ENCODE results near the gene LHFPL2. TPM values are rescaled to one million over a fixed set of nuclear protein-coding genes. Genes with fewer than 3 reads are reported as not detected.

The LHFPL2 gene
- total RNA-seq, 3 donors from 2014 or later, result 44.8 to 63.6 (median 50.2) TPM

GRCh38 chr5:78574131-78574673, 74.4 kb downstream of the LHFPL2 start:
- H3K4me3 ChIP-seq, result no peak overlapping the region
- ATAC-seq, result peak; percentile 64
- no peaks in the 10 kb centered on the region for H3K9me3 ChIP-seq
- intact Hi-C loops (cut with DNase I, micrococcal nuclease), result no loop called here
- no peaks in the 10 kb centered on the region for H3K36me3 ChIP-seq (ENCODE audit: low read depth)
- no peak for TF ChIP-seq CTCF (IDR thresholded peaks at IDR 0.05)
- no peaks in the 10 kb centered on the region for H3K4me1 ChIP-seq (ENCODE audit: low read depth)
- DNase-seq, result no peak

- H3K9me3 ChIP-seq, result no peaks in the 10 kb centered on the region
- no peak for TF ChIP-seq CTCF (IDR thresholded peaks at IDR 0.05)
- H3K36me3 ChIP-seq (ENCODE audit: low read depth), result no peaks in the 10 kb centered on the region
- intact Hi-C loops (cut with DNase I, micrococcal nuclease), result no loop called here
- ATAC-seq (no peak), DNase-seq (no peak)
- H3K4me3 ChIP-seq, result no peak overlapping the region
- H3K4me1 ChIP-seq (ENCODE audit: low read depth), result no peaks in the 10 kb centered on the region
Observed at GRCh38 chr5:78573318-78573717, 75.3 kb downstream of the LHFPL2 start.

GRCh38 chr5:78570646-78571045, 77.9 kb downstream of the LHFPL2 start:
- H3K36me3 ChIP-seq (ENCODE audit: low read depth), result no peaks in the 10 kb centered on the region
- ATAC-seq, result no peak
- H3K4me3 ChIP-seq, result no peak overlapping the region
- intact Hi-C loops (cut with DNase I, micrococcal nuclease), result no loop called here
- TF ChIP-seq CTCF (IDR thresholded peaks at IDR 0.05), result no peak
- DNase-seq, result no peak
- H3K9me3 ChIP-seq, result no peaks in the 10 kb centered on the region
- no peaks in the 10 kb centered on the region for H3K4me1 ChIP-seq (ENCODE audit: low read depth)

GRCh38 chr5:78569441-78569840, 79.1 kb downstream of the LHFPL2 start:
- Histone ChIP-seq H3K4me1 (ENCODE audit: low read depth) (no peaks in the 10 kb centered on the region), H3K9me3 (no peaks in the 10 kb centered on the region), H3K4me3 (no peak overlapping the region), H3K36me3 (ENCODE audit: low read depth) (no peaks in the 10 kb centered on the region)
- no peak for TF ChIP-seq CTCF (IDR thresholded peaks at IDR 0.05)
- intact Hi-C loops (cut with DNase I, micrococcal nuclease), result no loop called here
- DNase-seq (peak in 1 of 3 donors; percentile 36), ATAC-seq (no peak)

- Histone ChIP-seq H3K36me3 (ENCODE audit: low read depth) (no peaks in the 10 kb centered on the region), H3K4me3 (no peak overlapping the region), H3K4me1 (ENCODE audit: low read depth) (no peaks in the 10 kb centered on the region), H3K9me3 (no peaks in the 10 kb centered on the region)
- ATAC-seq (no peak), DNase-seq (no peak)
- no peak for TF ChIP-seq CTCF (IDR thresholded peaks at IDR 0.05)
- intact Hi-C loops (cut with DNase I, micrococcal nuclease), result no loop called here
Observed at GRCh38 chr5:78568676-78569075, 79.9 kb downstream of the LHFPL2 start.

- DNase-seq (no peak), ATAC-seq (no peak)
- no peak for TF ChIP-seq CTCF (IDR thresholded peaks at IDR 0.05)
- Histone ChIP-seq H3K4me1 (ENCODE audit: low read depth) (no peaks in the 10 kb centered on the region), H3K36me3 (ENCODE audit: low read depth) (no peaks in the 10 kb centered on the region), H3K9me3 (no peaks in the 10 kb centered on the region), H3K4me3 (no peak overlapping the region)
- intact Hi-C loops (cut with DNase I, micrococcal nuclease), result no loop called here
Observed at GRCh38 chr5:78568212-78568611, 80.4 kb downstream of the LHFPL2 start.

Data from mucosa of descending colon (tissue), 3 donors.